Mesenchymal stem cell (in vitro differentiated cells and primary cell): Measurements from ENCODE around the gene LYZL2.
"Not testable (repeated sequence)": the region's sequence is repeated elsewhere in the genome, so short reads cannot be mapped to it uniquely, and the experiment has no call there.

Experiments
- DNase-seq: peaks from one replicate; pipeline ENCODE4 v3.0.0-alpha.2; 2013
- H2AFZ ChIP-seq: one replicate; pipeline ENCODE4 v1.6.1; 2013; ENCODE audit warnings: low read depth, mild to moderate bottlenecking, control low read depth, inconsistent platforms, low read length, moderate library complexity
- H2AK5ac ChIP-seq: 2 replicates; pipeline ENCODE4 v1.6.1; 2013; ENCODE audit warnings: low read length, moderate library complexity, mild to moderate bottlenecking, inconsistent platforms; ENCODE audit not compliant: severe bottlenecking
- H2BK120ac ChIP-seq: one replicate; pipeline ENCODE4 v1.6.1; 2013; ENCODE audit warnings: low read depth, mild to moderate bottlenecking, inconsistent platforms, low read length, moderate library complexity
- H2BK12ac ChIP-seq, 2 experiments: one replicate each; pipeline ENCODE4 v1.6.1; 2013; ENCODE audit warnings: inconsistent platforms in 2 of 2, low read length in 2 of 2, mild to moderate bottlenecking in 2 of 2, moderate library complexity in 2 of 2, control low read depth in 1 of 2
- H2BK15ac ChIP-seq: one replicate; pipeline ENCODE4 v1.6.1; 2013; ENCODE audit warnings: mild to moderate bottlenecking, low read depth, inconsistent platforms; ENCODE audit not compliant: poor library complexity, severe bottlenecking
- H2BK5ac ChIP-seq: 2 replicates; pipeline ENCODE4 v1.6.1; 2013; ENCODE audit warnings: low read depth, mild to moderate bottlenecking, low read length, control low read depth, inconsistent platforms; ENCODE audit not compliant: poor library complexity, severe bottlenecking
- H3K14ac ChIP-seq, 2 experiments: one replicate each; pipeline ENCODE4 v1.6.1; 2013; ENCODE audit warnings: inconsistent platforms in 2 of 2, low read length in 2 of 2, control low read depth in 1 of 2, mild to moderate bottlenecking in 1 of 2, moderate library complexity in 1 of 2
- H3K18ac ChIP-seq, 2 experiments: one replicate each; pipeline ENCODE4 v1.6.1; 2013; ENCODE audit warnings: inconsistent platforms in 2 of 2, low read length in 2 of 2, control low read depth in 1 of 2, low read depth in 1 of 2, mild to moderate bottlenecking in 1 of 2
- H3K23ac ChIP-seq, 2 experiments: one replicate each; pipeline ENCODE4 v1.6.1; 2013; ENCODE audit warnings: inconsistent platforms in 2 of 2, low read length in 2 of 2, mild to moderate bottlenecking in 2 of 2, moderate library complexity in 2 of 2, control low read depth in 1 of 2
- H3K27ac ChIP-seq: 2 replicates; pipeline ENCODE4 v1.5.1; 2013; ENCODE audit warnings: mild to moderate bottlenecking, moderate library complexity, low read length, control low read depth, inconsistent platforms; ENCODE audit not compliant: poor library complexity, severe bottlenecking
- H3K27me3 ChIP-seq, 2 experiments: 2 replicates each; pipeline versions ENCODE4 v1.6.1 to v1.7.0; 2013; ENCODE audit warnings: low read length in 2 of 2, mild to moderate bottlenecking in 2 of 2, moderate library complexity in 2 of 2, control low read depth in 1 of 2, inconsistent platforms in 1 of 2; ENCODE audit not compliant: control insufficient read depth in 1 of 2, insufficient read depth in 1 of 2
- H3K36me3 ChIP-seq, 2 experiments: 2 replicates each; pipeline versions ENCODE4 v1.6.1 to v1.7.0; 2013; ENCODE audit warnings: low read length in 2 of 2, control low read depth in 1 of 2, inconsistent platforms in 1 of 2, low read depth in 1 of 2, mild to moderate bottlenecking in 1 of 2; ENCODE audit not compliant: insufficient read depth in 2 of 2, control insufficient read depth in 1 of 2
- H3K4ac ChIP-seq, 2 experiments: one replicate each; pipeline ENCODE4 v1.6.1; 2013; ENCODE audit warnings: inconsistent platforms in 2 of 2, low read length in 2 of 2, mild to moderate bottlenecking in 2 of 2, moderate library complexity in 2 of 2, control low read depth in 1 of 2, low read depth in 1 of 2
- H3K4me1 ChIP-seq: 2 replicates; pipeline ENCODE4 v1.6.1; 2013; ENCODE audit warnings: low read depth, low read length, control low read depth; ENCODE audit not compliant: control insufficient read depth, insufficient read depth
- H3K4me2 ChIP-seq: 2 replicates; pipeline ENCODE4 v1.6.1; 2013; ENCODE audit warnings: low read length, mild to moderate bottlenecking, inconsistent platforms; ENCODE audit not compliant: poor library complexity, severe bottlenecking
- H3K4me3 ChIP-seq, 2 experiments: 2 replicates each; pipeline versions ENCODE4 v1.5.1 to v1.7.0; 2013; ENCODE audit warnings: low read length in 2 of 2, mild to moderate bottlenecking in 2 of 2, control low read depth in 1 of 2, low read depth in 1 of 2; ENCODE audit not compliant: insufficient read depth in 1 of 2
- H3K79me1 ChIP-seq: replicated peaks from 2 replicates; pipeline ENCODE4 v1.6.1; 2013; ENCODE audit warnings: mild to moderate bottlenecking, control low read depth, low read length, inconsistent platforms; ENCODE audit not compliant: poor library complexity, severe bottlenecking
- H3K9ac ChIP-seq: 2 replicates; pipeline ENCODE4 v1.7.0; 2013; ENCODE audit warnings: mild to moderate bottlenecking, low read length, moderate library complexity
- H3K9me3 ChIP-seq: 2 replicates; pipeline ENCODE4 v1.7.0; 2013; ENCODE audit warnings: mild to moderate bottlenecking, low read length; ENCODE audit not compliant: control insufficient read depth
- H4K8ac ChIP-seq: one replicate; pipeline ENCODE4 v1.6.1; 2013; ENCODE audit warnings: inconsistent platforms, mild to moderate bottlenecking, low read length, moderate library complexity
- H4K91ac ChIP-seq: one replicate; pipeline ENCODE4 v1.6.1; 2013; ENCODE audit warnings: mild to moderate bottlenecking, low read length, inconsistent platforms
- WGBS: methylation state at CpG from one replicate; pipeline ENCODE4 v1.1.7; 2013; ENCODE audit warnings: mixed read lengths; 5-methylcytosine and 5-hydroxymethylcytosine counted together

The LYZL2 gene

DNA sequence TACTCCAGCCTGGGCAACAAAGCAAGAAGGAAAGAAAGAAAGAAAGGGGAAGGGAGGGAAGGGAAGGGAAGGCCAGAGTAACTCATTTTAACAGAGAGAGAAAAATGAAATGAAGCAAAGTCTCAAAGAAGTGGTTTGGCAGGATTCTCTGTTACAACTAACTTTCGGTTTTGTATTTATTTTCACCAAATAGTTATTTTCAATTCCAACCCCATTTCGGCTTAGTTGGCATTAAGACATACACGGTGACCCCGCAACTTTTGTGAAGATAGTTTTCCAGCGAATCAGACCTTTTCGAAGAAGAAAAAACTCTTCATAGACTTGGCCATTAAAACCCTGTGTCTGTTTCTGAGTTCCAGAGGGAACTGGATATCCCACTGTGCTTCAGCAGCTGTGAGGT, 45.2 kb upstream of the LYZL2 start:
- H3K4me1 ChIP-seq, result no peaks in the 10 kb centered on the region
- H3K79me1 ChIP-seq, result no peaks in the 10 kb centered on the region
- H2BK120ac ChIP-seq, result no peak overlapping the region
- no peaks in the 10 kb centered on the region for H3K9me3 ChIP-seq
- H2BK15ac ChIP-seq, result no peak overlapping the region
- 92% methylated on average over 6 of the region's 6 CpGs for WGBS
- H2AFZ ChIP-seq, result no peak overlapping the region
- H4K8ac ChIP-seq, result no peak overlapping the region
- H3K27me3 ChIP-seq, result no peaks in the 10 kb centered on the region
- H3K14ac ChIP-seq, result no peak overlapping the region
- no peak overlapping the region for H3K4ac ChIP-seq
- DNase-seq, result no peak
- no peak overlapping the region for H3K27ac ChIP-seq
- H4K91ac ChIP-seq, result no peak overlapping the region
- peak overlapping the region in 1 of 2 experiments; percentile 66 for H3K4me3 ChIP-seq
- H2BK5ac ChIP-seq, result no peak overlapping the region
- no peaks in the 10 kb centered on the region for H3K36me3 ChIP-seq
- H3K18ac ChIP-seq, result no peak overlapping the region
- H3K9ac ChIP-seq, result peak overlapping the region; percentile 80
- H2BK12ac ChIP-seq, result no peak overlapping the region
- H3K23ac ChIP-seq, result no peak overlapping the region
- H2AK5ac ChIP-seq, result no peak overlapping the region
- H3K4me2 ChIP-seq, result no peak overlapping the region

DNA sequence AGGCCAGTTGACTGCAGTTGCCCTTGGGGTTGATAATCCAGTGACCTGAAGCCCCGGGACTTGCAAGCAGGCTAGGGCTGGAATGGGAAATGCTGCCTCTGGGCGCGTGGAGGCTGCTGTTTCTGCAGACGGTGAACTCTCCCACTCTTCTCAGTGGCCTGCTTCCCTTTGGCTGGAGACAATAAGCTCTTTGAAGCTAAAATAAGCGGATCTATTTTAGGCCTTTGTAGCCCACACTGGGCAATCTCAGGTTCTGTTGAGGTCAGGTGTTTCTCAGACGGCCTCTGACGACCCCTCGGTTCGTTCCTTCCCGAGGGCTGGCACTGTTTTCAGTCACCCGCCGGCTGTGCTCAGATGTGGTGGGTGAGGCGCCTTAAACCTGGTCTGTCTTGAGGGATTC, 43.7 kb upstream of the LYZL2 start:
- H3K14ac ChIP-seq, H2BK12ac ChIP-seq, H2BK120ac ChIP-seq, H3K4me1 ChIP-seq, H3K27ac ChIP-seq, H3K27me3 ChIP-seq, H3K4me3 ChIP-seq, H3K23ac ChIP-seq, H3K9me3 ChIP-seq, H3K4ac ChIP-seq, H3K36me3 ChIP-seq, H2AK5ac ChIP-seq, H3K9ac ChIP-seq, H2BK5ac ChIP-seq, H3K79me1 ChIP-seq, H4K91ac ChIP-seq, H4K8ac ChIP-seq, DNase-seq, H3K4me2 ChIP-seq, H2BK15ac ChIP-seq, H3K18ac ChIP-seq, H2AFZ ChIP-seq: not testable (repeated sequence)
- no CpG with 5 or more reads among the region's 13 CpGs for WGBS

DNA sequence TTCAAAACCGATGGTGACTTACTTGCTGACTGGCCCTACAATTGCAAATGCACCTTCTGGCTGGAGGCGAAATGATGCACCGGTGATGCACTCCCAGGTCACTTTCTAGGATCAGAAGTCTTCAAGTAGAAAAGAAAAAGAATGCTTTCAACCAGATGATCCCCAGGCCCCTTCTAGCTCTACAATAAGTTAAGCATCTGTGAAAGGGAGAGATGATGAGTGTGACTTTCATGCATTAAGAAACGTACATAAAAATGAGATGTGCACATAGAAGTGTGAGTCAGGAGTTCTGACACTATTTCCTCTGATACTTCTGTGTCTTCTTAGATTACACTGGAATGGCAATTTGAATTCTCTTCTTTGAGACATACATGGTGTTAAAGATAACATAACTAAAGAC, 42.8 kb upstream of the LYZL2 start:
- not testable (repeated sequence) for H3K18ac ChIP-seq, H3K36me3 ChIP-seq, H2AFZ ChIP-seq, H3K9ac ChIP-seq, H3K4me1 ChIP-seq, H2BK12ac ChIP-seq, H3K27ac ChIP-seq, H2AK5ac ChIP-seq, H4K91ac ChIP-seq, H2BK15ac ChIP-seq, H3K4ac ChIP-seq, H3K14ac ChIP-seq, H2BK5ac ChIP-seq, H4K8ac ChIP-seq, H3K4me3 ChIP-seq, H2BK120ac ChIP-seq, H3K79me1 ChIP-seq, H3K23ac ChIP-seq, H3K27me3 ChIP-seq, DNase-seq, H3K4me2 ChIP-seq, H3K9me3 ChIP-seq
- WGBS, result 100% methylated on average over 3 of the region's 4 CpGs

DNA sequence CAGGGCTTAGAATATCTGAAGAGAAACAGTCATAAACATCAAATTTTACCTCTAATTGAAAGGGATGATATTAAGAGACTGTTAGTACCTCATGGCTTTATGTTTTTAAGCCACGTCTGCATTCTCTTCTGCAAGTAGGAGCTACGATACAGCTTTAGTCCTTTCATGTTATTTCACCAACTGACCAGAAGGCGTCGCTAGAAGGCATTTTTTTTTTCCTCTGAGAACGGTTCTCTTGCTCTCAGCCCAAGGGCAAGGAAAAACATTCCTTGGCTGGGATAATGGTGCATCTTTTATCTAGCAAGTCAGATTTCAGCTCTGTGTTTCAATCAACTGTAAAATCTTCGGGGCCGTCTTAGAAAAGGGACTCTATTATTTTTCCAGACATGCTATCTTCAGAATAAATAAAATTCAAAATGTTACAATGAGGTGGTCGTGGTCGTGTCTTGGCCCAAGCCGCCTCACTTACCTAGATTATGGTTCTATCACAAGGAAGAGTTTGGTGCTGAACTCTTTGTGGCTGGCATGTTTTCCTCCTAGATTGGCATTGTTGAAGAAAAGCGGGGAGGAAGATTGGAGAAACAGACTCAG, 41.6 kb upstream of the LYZL2 start:
- no peak overlapping the region for H2BK5ac ChIP-seq
- no peak overlapping the region for H3K4me2 ChIP-seq
- H2BK15ac ChIP-seq, result no peak overlapping the region
- WGBS, result 35% methylated on average over 11 of the region's 11 CpGs
- no peak overlapping the region for H2BK12ac ChIP-seq
- H2AK5ac ChIP-seq, result no peak overlapping the region
- no peak overlapping the region for H3K27ac ChIP-seq
- no peaks in the 10 kb centered on the region for H3K9me3 ChIP-seq
- peak overlapping the region; percentile 86 for H3K9ac ChIP-seq
- no peak overlapping the region for H3K23ac ChIP-seq
- H3K4me1 ChIP-seq, result no peaks in the 10 kb centered on the region
- H3K14ac ChIP-seq, result no peak overlapping the region
- peak; percentile 80 for DNase-seq
- H4K91ac ChIP-seq, result no peak overlapping the region
- H2BK120ac ChIP-seq, result no peak overlapping the region
- H3K27me3 ChIP-seq, result no peaks in the 10 kb centered on the region
- no peak overlapping the region for H3K4ac ChIP-seq
- peak overlapping the region in 1 of 2 experiments; percentile 54 for H3K4me3 ChIP-seq
- H4K8ac ChIP-seq, result no peak overlapping the region
- no peak overlapping the region for H3K18ac ChIP-seq
- H3K79me1 ChIP-seq, result no peaks in the 10 kb centered on the region
- no peaks in the 10 kb centered on the region for H3K36me3 ChIP-seq
- H2AFZ ChIP-seq, result no peak overlapping the region
